Ammon's horn (tissue), 1 donor: Measurements from ENCODE around the gene RPS6KA2.

Experiments
- DNase-seq: peaks from one replicate; pipeline ENCODE4 v3.0.0-alpha.2; 2016; ENCODE audit warnings: low spot score

The RPS6KA2 gene

DNA sequence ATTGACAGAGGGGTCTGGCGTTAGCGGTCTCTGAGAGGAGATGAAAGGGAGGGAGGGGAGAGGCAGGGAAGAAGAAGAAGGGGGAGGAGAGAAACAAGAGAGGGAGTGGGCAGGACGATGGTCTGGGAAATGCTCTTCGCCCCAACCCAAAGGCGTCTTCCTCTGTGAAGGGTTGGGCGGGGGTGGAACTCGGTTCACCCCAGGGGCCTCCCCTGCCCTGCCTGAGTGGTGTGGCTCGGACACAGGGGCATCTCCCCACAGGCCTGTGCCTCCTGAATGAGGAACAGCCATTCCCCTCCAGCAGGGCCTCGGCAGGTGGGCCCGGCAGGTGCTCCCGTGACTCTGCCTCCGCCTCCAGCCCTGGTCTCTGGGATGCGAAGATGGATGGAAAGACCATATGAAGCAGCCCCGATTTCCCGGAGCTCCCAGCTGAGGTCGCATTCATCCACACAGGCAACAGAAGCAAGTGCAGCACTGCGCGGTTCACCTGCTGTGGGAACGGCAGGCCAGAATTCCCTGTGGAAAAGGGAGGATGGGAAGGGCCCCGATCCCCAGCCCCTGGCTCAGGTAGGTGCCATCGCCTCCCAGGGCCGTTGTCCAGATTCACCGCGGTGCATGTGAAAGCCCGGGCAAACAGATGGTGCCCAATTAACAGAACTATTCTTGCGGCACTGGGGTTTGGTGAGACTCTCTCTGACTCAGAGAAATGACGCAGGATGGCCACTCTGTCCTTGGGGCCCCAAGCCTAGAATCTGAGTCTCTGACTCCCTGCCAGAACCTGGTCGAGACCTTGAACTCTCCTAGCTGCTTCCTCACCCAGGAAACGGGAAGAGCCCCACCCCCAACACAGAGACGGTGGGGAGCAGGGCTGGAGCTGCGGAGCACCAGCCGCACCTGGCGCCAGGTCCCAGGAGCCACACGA, 29.4 kb upstream of the RPS6KA2 start:
- no peak for DNase-seq

DNA sequence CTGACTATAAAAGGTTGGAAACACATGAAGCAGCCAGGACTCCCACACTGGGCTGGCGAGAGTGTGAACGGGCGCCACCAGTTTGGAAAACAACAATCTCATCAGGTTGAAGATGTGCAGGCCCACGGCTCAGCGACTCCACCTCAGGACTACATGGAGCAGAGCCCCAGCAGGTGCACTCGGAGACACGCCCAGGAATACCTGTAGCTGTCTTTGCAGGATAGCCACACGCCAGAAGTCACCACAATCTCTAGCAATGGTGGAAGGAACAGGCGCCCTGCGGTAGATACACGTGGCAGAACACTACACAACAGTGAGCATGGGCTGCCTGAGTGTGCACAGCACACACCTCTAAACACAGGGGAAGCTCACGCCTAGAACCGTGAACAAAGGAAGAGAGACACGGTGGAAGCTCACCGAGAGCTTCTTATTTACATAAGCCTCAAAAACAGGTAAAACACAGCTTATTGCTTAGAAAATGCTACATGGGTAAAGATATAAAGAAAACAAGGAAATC, 28.7 kb upstream of the RPS6KA2 start:
- DNase-seq, result no peak

DNA sequence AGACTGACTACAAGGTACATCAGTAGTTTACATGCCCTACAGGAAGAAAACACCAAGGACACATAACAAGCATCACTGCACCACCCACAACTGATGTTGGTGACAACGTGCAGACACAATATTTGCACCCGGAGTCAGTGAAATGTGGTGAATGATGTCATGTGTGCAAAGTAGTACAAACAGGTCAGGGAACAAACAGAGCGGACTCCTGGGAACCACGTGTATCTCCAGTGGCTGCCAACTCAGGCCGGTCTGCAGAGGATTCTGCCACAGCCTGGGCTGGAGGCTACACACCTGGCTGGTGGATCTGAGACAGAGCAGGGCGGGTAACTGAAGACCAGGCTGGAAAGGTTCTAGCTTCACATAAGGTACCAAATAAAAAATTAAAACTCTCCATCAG, 28.2 kb upstream of the RPS6KA2 start:
- DNase-seq, result no peak

DNA sequence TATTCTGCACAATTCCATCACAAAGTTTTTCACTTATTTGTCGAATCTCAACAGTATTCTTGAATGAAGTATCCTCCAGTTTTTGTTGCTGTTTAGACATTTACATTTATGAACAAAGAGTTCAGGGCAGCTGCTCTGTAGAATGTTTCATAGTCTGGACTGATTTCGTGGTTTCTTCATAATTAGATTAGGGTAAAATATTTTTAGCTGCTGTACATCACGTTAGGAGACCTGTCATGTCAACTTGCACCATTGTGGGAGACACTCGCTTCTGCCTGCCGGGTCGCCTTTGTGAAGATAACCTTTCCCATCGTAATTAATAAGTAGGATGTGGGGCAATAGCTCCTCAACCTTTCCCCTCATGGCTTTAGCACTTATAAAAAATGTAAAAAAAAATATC, 27.5 kb upstream of the RPS6KA2 start:
- no peak for DNase-seq

DNA sequence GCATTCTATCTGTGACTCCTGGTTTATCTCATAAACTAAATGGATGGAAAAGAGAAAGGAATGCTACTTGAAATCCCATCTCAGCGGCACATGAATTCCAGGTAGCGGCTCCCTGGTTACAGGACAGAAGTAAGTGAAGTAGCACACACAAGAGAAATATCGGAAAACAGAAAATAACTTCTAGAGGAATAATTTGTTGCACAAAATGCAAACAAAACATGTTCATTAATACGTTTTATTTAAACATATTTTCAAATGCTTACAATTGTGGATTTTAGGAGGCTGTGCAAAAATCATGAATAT, 26.5 kb upstream of the RPS6KA2 start:
- no peak for DNase-seq

DNA sequence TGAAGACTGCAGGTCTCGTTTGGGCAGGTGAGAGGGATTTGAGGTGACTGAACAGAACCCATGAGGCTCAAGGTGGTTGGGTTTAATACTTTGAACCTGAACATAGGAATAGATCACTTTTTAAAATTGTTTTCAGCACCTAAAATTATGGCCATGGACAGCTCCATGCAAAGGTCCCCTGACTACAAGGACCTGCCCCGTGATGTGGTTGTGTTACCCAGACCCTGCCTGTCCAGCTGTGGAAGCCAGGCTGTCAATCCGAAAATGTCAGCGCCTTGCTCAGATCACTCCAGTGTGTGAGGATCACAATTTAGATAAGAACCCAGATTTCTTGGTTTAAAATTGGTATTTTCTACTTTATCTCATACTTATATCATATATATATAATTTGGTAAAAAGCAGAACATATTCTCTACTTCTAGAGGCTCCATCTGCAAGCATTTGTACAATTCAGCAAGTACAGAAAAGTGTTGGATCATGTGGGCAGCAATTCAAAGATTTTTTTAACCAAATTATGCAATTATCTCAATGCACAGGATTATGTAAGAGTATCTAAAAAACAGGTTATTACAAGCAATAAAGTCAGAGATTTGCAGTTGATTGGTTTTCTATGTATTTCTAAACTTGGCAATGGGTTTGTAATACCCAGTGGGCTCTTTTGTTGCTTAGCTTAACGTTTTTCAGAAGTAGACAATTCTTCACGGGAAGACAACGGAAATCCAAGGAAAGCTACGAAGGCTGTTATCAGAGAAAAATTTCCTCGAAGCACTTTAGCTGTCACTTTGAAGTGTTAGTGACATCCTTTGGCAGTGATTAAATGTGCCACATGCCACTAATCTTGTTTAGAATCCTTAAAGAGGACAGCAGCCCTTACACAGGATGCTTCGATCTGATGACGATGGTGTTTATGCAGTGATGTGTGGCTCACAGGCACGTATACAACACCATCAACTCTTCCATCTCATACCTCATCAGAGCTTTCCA, 24.1 kb upstream of the RPS6KA2 start:
- DNase-seq, result no peak

DNA sequence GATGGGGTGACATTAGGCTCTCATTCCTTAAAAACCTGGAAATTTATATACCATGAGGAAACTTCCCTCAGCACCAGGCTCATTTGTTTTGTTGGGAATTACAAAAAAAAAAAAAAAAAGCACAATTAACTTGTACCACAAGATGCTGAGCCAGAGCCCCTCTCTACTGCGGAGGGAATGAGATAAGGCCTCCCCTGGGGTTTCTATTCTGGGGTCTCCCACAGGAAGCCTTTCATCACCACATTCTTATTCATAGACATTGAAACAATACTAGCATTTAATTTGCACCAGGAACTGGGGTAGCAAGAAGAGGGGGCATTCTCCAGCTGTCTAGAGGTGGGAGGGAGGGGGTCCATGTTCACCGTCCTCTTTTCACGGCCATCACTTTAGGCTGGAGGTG, 23.0 kb upstream of the RPS6KA2 start:
- no peak for DNase-seq

DNA sequence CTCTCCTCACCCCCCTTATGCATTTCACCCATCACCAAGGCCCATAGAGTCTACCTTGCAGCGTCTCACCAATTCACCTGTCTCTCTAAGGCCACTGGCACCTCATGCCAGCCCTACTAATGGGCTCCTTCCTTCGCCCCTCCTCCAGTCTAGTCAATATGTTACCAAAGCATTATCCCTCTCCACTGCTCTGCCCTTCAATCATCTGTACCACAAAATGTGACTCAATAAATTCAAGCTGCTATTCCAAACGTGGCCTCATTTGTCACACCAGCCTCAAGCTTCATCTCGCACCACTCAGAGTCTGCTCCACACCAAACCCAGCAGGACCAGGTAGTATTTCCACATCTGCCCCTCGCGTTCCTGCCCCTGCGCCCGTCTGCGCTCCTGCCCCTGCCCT, 21.8 kb upstream of the RPS6KA2 start:
- DNase-seq, result no peak

DNA sequence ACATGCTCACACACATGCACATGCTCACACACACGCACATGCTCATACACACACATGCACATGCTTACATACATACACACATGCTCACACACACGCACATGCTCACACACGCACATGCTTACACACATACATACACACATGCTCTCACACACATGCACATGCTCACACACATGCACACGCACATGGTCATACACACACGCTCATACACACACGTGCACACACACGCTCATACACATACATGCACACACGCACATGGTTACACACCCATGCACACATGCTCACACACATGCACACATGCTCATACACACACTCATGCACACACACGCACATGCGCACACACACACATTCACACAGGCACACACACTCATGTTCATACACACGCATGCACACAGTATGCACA, 20.8 kb upstream of the RPS6KA2 start:
- DNase-seq, result no peak

DNA sequence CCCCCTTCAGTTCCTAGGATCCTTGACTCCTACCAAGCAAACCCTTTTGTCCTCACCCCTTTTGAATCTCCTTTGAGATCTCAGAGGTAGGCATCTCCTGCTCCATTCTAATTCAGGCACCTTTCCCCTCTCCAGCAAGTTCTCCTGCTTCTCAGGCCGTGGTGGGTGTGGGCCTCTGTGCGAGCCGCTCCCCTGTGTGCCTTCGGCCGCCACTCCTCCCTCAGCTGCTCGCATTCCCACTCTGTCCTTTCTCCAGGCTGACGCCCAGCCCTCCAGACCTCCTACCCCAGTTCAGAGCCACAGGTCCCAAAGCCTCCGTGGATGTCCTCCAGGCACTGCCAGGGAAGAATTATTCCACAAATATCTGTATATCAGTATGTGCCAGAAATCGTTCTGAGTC, 19.7 kb upstream of the RPS6KA2 start:
- no peak for DNase-seq

DNA sequence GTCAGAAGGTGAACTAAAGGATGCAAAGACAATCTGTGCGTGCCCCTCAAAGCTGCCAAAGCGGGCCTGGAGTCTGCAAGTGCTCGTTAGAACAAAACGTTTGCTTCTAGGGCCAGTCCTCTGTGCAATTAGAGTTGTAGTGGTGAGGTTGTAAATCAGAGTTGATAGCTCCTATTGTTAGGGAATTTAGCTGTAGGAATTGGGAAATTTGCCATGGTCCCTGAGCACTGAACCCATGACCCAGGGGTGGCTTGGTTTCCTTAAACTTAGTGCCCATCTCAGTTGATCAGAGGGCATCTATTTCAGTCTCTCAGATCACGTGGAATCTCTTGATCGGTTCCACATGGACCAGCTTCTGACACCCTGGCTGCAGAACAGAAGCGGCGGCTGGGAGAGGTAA, 18.8 kb upstream of the RPS6KA2 start:
- DNase-seq, result no peak

DNA sequence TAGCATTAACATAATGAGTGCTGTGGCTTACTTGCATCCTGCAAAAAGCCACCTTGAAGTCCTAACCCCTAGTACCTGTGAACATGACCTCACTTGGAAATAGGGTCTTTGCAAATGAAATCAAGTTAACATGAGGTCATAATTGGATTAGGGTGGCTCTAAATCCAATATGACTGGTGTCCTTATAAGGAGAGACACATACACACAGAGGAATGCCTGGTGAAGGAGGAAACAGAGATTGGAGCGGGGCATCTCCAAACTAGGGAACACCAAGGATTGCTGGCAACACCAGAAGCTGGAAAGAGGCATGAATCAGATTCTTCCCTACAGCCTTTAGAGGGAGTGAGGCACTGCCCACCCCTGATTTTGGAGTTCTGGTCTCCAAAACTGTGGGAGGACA, 17.6 kb upstream of the RPS6KA2 start:
- no peak for DNase-seq

DNA sequence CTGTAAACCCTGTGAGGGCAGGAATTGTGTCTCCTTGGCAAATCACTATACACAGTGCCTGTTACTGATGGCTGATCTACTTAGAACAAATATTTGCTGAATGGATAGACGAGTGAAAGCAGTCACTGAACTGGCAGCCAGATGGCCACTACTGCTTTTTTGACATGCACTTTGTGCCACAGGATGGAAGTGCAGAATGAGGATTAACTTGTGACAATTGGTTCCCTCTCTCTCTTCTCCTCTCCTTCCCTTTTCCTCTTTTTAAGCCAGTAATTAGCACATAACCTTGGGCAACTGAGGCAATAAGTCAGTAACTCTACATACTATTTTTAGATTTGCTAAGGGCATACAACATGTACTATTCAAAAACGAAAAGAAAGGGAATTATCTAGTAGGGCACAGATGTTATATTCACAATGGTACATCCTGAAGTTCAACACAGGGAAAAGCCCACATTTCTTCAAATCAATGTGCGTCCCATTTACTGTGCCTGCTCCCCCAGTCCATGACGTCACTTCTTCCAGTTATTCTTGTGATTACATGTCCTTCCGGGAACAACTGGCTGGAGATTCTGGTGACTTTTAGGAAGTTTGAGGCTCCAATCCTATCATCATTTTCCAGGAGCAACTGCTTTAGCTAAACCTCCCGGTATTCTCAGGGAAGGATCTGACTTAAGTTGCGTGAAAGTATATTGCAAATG, 17.0 kb upstream of the RPS6KA2 start:
- no peak for DNase-seq

DNA sequence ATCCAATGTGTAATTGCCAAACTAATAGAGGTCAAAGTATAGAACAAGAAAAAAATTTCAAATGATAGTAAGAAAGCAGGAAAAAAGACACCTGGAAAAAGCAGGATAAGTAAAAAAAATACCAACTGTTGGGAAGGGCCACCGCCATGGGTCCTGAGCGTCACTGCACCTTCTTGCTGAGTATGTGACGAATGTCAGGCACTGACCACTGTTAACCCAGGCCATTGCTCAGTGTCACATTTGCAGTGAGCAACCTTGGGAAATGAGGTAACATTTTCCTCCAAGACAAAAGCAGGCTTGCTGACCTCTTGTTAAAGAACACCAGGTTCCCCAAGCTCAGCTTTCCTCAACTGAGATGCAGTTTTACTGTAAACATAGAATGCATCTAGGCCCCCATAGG, 15.6 kb upstream of the RPS6KA2 start:
- DNase-seq, result no peak

DNA sequence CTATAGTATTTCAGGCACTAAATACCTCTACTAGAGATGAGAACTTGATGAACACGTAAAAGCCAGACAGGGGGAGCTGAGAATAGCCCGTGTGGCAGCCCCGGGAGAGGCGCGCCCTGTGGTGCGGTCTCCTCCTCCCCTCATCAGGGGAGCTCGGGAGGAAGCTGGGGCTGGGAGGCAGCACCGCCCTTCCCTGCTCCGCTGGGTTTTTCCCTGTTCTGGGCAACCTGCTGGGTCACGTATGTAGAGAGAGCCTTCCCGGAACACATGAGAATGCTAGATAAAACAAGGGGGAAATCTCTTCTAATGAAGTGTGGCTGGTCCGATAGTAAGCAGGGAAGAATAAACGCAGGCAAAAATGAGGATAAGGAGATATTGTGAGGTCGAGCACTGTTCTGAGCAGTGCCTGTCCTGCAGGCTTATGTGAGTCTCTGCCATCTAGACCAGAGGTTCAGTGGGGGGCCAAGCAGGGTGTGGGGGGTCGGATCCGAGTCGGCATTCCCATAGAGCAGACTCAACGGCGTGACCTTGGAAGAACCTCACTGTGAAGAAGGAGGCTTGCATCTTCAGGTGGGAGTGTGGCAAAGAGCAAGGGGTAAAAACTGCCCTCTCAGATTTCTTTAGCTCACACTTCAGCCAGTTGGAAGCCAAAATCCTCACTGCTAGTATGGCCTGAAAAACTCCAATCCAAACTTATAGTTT, 13.4 kb upstream of the RPS6KA2 start:
- no peak for DNase-seq

DNA sequence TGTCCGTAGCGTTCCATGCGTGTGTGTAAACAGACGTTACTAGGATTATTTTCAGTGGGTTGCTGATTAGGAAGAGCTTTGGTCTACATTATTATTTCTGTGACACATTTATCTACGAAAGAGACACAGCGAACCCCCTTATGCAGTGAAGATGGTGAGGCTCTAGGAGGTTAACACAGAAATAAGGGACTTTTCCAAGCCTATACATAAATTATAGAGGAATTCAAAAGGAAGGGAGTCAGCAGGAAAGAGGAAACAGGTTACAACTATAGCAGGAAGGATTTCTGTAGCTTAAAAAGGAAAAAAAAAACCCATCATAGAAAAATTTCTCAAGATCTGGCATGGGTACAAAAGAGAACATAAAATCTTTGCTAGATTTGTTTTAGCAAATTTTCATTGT, 12.9 kb upstream of the RPS6KA2 start:
- DNase-seq, result no peak

DNA sequence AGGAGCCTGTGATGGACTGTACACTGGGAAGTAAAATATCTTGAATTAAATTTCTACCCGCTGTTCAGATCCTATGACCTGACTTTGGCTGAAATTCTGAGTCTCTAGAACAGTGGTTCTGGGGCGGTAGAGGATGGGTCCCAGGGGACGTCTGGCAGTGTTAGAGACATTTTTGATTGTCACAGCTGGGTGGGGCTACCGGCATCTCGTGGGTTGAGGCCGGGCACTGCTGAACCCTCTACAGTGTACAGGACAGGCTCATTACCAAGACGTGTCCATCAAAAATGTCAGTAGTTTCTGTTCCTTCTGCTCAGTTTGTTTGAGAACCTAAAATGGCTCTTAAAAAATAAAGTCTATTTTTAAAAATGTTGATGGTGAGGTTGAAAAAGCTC, 11.5 kb upstream of the RPS6KA2 start:
- DNase-seq, result no peak

DNA sequence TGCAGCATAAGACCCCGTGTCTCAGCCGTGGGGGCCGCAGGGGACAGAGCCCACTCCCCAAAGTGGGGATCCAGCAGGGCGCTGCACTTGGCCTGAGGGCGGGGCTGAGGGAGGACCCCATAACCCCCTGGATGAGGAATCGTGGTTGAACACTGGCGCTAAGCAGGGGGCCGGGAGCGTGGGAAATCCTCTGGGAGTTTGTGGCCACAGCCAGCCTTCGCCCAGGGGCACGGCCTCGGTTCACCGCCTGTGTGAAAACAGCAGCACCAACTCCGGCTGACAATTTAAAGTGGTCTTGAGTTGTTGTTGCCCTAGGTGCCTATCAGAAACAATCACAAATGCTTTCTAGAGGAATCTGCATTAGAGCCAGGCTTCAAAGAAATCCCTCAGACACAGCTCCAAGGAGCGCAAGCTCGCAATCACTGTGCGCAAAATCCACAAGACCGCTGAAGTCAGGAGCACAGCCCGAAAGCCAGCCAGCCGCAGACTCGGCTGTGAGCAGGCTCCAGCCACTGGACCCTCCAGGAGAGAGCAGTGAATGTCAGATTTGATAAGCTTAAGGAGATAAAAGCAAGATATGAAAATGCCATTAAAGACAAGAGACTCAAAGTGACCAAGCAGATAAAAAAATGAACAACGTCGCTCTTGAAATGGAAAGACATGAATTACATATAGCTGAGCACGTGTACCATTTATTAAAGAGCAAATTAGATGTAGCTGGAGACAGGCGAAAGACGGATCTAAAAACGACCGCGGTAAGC, 10.9 kb upstream of the RPS6KA2 start:
- no peak for DNase-seq

DNA sequence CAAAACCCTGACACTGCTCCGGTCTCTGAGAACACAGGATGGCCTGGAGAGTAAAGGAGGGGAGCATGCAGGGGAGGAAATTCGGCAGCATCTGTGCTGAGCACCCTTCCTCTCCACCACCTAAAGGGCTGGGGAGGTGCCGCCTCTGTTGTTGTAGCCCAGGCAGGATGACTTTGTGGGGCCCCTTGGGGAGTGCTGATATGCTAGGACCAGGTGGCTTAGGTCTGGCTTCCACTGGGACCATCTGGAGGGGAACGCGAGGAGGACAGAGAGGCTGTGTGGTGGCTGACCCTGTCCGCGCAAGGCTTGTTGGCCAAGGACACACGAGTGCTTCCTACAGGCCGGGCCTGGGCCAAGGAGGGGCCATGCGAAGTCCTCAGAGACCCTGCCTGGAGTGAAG, 9.9 kb upstream of the RPS6KA2 start:
- DNase-seq, result no peak

DNA sequence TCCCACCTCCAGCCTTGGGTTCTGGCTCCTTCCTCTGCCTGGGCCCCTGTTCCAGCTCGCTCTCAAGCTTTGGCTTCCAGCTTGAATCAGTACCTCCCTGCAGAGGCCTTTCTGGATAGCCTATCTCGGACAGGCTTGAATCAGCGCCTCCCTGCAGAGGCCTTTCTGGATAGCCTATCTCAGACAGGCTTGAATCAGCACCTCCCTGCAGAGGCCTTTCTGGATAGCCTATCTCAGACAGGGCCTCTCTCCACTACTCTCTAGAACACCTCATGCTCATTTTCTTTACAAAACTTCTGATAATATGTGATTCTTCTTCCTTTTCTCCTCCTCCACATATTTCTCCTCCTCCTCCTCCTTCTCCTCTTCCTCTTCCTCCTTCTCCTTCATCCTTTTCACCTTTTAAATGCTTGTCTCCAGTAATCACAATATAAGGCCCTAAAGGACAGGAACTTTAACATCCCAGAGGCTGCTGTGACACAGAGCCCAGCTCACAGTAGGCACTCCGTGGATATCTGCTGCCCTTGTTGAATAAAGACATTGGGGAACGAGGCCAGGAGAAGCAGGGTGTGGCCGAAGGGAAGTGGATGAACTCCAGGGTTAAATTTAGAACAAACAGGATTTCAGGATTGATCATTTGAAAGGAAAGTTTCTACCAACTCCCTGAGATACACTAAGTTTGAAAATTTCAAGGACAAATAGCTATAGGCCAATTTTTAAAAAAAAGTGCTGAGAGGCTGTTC, 9.3 kb upstream of the RPS6KA2 start:
- DNase-seq, result no peak
